ENCODE results near the gene SIK1. TPM values are rescaled to one million over a fixed set of nuclear protein-coding genes. Genes with fewer than 3 reads are reported as not detected.
"Not testable (repeated sequence)": the region's sequence is repeated elsewhere in the genome, so short reads cannot be mapped to it uniquely, and the experiment has no call there.

Gene SIK1
- total RNA-seq, result 4.9 TPM
- long read RNA-seq, result 0 reads

DNA sequence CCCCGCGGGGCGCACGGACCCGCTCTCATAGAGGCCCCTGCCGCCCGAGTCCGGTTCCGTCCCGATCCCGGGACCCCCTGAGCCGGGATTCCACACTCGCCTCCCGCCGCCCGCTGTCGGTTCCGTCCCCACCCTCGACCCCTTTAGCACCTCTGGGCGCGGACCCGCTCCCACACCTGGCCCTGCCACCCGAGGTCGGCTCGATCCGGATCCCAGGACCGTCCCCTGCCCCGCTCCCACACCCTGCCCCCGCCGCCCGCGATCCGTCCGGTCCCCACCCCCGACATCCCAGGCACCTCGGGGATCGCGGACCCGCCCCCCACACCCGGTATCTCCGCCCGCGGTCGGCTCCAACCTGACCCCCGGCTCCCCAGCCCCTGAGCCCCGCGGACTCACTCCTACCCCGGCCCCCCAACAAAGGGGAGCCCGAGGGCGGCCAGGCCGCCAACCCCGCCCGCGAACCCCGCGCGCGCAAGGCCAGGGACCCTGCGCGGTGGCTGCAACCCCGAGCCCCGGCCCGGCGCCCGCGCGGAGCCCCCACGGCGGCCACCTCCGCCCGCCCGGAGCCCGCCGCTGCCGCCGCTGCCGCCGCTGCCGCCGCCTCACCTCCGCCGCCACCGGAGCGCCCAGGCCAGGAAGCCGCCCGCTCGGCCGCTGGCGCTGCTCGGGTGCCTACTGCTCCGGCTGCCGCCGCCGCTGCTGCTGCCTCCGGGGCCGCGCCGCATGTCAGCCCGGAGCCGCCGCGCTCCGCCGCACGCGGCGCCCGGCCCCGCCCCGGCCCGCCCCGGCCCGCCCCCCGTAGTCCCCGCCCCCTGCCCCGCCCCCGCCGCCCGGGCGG is at the start of gene SIK1:
SIK1 (minus strand) TSS at position 728 of the 838 bp plus-strand sequence. CDS start 953 bp downstream, outside the sequence.
- DNase-seq (ENCODE audit: low spot score); intact Hi-C loops (cut with DNase I): not testable (repeated sequence)

DNA sequence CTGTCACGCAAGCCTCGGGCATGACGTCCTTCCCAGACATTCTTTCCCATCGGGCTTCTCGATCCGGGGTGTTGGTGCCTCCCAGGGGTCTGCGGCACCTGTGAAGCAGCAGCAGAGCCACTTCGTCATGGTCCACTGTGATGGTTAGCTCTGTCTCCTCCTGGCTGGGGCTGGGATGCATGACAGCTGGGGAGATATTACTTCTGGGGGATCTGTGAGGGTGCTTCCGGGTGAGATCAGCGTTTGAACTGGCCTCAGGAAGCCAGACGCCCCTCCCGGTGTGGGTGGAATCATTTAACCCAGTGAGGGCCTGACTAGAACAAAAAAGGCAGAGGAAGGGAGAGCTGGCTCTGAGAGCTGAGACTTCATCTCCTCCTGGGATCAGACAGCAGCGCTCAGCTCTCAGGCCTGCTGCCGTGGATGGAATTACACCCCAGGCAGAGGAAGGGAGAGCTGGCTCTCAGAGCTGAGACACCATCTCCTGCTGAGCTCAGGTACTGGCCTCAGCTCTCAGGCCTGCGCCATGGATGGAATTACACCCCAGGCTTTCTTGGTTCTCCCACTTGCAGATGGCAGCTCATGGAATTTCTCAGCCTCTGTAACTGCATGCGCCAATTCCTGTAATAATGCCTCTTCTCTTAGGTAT is 44.8 kb upstream of the SIK1 start:
- DNase-seq (ENCODE audit: low spot score); intact Hi-C loops (cut with DNase I): not testable (repeated sequence)

DNA sequence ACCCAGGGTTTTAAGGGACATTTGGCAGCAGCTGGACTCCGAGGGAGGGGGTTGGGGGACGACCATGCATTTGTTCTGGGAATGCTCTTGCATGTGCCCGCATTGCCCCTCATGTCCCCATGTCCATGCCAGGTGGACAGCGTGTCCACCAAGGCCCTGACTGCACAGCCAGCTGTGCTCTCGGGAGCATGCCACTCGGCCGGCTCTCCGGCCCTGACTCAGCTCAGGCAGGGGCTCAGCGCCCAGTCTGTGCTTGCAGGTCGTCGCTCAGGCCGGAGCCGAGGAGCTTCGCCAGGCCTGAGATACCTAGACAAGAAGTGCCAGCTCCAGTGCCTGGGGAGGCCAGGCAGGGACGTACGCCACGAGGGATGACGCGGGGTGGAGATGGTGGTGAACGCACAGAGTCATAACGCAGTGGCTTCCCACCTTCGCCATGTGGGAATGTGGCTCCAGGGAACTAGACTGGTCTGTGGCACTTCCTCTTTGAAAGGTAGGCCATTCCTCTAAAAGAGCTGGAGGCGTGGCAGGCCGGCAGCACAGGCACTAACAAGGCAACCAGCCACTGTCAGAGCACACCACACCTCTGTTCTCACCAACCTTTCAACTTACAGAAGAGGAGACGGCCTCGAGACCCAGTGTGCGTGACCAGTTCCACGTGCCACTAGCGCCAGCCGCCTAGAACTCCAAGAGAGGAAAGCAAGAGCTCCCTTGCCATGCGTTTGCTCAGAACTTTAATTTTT is 43.0 kb upstream of the SIK1 start:
- DNase-seq (ENCODE audit: low spot score); intact Hi-C loops (cut with DNase I): not testable (repeated sequence)

DNA sequence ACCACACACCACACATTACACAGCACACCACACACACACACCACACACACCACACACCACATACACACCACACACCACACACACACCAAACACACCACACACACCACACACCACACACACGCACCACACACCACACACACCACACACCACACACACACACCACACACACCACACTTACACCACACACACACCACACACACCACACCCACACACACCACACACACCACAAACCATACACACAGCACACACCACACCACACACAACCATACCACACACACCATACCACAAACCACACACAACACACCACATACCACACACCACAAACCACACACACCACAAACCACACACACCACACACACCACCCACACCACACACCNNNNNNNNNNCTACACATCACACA is 40.9 kb upstream of the SIK1 start:
- DNase-seq (ENCODE audit: low spot score), result no peak
- intact Hi-C loops (cut with DNase I), result no loop called here

DNA sequence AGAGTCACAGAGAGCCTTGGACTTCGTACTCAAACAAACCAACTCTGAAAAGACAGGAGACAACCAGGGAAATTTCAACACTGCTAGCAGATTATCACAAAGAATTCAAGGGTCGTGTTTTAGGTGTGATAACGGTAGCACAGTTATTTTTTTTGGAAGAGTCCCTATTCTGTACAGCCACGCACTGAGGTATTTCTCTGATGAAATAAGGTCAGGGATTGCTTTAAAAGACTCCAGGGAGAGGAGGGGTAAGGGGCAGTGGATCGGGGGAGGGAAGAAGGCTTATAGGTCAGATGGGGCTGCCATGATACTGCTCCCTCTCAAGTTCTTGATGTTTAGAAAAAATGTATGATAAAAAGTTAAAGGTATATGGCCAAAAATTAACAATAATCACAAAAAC is 38.2 kb upstream of the SIK1 start:
- intact Hi-C loops (cut with DNase I); DNase-seq (ENCODE audit: low spot score): not testable (repeated sequence)

DNA sequence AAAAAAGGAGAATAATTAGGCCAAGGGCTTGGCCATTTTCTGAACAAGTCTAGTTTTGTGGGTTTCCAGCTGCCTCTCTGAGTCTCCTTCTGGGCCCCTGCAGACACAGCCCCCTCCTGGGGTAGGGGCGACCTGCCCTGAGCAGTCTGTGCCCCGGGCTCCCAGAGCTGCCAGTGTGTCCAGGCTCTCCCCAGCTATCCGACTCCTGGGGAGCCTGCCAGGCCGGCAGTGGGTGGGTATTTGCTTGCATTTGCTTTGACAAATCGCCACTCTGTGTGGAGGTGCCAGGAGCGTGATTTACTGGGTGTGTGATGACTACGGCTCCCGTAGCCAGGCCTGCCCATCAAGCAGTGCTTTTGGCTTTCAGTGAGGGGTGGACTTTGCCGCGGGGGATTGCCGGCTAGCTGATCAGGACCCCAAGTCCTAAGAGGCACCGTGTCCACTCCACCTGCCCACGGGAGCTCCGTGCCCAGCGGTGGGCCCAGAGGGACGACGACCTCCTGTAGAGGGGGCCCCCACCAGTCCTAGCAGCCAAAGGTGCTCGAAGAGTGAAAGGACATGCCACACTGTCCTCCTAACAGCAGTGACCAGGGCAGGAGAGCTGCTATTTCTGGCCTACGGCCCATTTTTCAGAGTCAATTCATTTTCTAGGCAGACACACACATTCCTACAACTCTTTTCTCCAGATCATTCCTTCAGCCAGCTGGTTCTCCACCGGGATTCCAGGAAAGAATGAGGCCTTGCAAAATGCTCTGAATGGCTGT is 36.7 kb upstream of the SIK1 start:
- intact Hi-C loops (cut with DNase I); DNase-seq (ENCODE audit: low spot score): not testable (repeated sequence)

DNA sequence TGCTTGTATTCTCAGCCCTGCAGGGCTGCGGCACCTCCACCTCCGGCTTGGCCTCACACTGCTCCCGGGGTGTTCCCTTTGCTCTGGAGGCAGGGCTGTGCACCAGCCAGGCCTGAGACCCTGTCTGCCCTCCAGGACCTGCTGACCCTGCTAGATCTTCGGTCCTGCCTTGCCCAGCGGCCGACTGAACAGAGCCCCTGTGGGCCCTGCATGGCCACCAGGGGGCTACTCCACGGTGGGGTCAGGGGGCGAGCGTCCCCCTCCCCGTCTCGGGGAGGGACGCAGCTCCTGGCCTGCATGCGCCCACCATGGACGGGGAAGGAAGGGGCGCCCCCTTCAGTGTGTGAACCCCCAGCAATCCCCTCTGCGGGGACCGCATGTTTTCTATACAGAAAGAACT is 36.0 kb upstream of the SIK1 start:
- DNase-seq (ENCODE audit: low spot score); intact Hi-C loops (cut with DNase I): not testable (repeated sequence)

DNA sequence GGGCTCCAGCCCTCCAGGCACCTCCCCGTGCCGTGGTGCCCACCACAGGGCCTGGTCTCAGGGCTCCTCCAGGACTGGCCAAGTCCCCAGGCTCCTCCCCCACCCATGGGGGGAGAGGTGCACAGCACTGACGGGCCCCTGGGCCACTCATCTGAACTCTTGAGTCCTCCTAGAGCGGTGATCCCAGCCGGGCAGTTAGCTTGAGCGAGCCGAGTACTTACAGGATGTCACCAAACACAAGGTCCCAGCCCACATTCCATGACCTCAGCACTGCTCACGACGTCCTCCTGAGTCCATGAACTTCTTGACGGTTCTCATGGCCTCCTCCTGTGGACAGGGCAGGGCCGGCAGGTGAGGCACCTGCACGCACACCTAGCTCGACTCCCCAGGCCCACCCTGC is 33.5 kb upstream of the SIK1 start:
- intact Hi-C loops (cut with DNase I); DNase-seq (ENCODE audit: low spot score): not testable (repeated sequence)

DNA sequence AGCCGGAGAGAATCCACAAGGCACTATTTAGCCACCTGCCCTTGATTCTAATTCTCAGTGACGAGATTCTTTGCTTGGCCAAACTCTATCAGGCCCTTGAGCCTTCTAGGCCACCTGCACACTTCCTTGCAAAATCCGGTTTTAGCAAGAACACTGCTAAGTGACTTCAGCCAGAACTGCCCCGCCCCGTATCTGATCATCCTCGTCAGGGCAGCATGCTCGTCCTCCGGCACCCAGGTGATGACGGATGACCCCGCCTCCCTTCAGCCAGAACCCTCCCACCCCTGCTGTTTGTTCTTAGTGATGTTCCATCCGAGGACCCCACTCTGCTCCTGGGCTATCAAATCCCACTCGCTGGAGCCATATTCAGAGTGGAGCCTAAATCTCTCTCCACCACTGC is 32.1 kb upstream of the SIK1 start:
- DNase-seq (ENCODE audit: low spot score); intact Hi-C loops (cut with DNase I): not testable (repeated sequence)

DNA sequence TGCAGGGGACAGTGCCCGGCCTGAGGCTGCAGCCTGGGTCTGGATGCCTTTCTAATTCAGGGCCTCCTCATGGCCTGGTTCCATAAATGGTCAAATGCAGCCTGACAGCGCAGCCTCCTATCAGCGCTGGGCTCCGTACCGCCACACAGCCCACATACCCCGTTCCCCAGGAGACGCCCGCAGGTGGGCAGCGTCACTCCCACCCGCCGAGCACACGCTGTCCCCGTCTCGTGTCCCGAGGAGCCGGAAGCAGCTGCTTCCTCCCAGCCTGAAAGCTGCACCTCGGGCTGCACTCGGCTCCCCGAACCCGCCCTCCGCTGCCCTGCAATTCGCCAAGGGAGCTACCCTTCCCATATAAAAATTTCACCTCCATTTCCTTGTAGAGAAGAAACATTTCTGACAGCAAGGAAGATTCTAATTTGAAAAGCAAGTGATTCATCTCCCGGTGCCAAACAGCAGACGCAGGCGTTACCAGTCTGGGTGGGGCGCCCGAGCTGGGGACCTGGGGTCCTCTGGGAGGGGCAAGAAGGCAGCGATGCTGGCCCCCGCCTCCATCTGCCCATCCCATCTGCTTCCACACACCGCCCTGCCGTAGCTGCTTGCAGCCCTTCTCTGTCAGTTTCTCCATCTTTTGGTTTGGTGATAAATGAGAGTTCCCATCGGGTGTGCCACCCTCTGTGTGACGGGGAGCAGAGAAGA is 29.8 kb upstream of the SIK1 start:
- DNase-seq (ENCODE audit: low spot score); intact Hi-C loops (cut with DNase I): not testable (repeated sequence)

DNA sequence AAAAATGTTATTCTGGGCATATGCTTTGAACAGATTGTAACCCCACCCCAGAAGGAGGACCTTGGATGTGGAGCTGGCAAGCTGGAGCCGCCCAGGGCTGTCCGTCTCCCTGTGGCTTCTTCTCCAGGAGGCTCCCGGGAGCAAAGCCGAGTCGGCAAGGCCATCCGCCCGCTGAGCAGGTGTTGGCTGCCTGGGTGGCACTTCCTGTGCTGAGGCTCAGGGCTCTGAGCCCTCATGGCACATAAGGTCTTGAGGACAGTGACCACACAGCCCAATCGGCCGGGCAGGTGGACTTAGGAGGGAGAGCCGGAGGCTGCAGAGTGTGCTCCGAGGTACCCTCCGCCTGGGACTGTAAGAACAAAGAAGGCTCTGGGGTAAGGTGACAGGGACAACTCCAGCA is 28.8 kb upstream of the SIK1 start:
- DNase-seq (ENCODE audit: low spot score); intact Hi-C loops (cut with DNase I): not testable (repeated sequence)

DNA sequence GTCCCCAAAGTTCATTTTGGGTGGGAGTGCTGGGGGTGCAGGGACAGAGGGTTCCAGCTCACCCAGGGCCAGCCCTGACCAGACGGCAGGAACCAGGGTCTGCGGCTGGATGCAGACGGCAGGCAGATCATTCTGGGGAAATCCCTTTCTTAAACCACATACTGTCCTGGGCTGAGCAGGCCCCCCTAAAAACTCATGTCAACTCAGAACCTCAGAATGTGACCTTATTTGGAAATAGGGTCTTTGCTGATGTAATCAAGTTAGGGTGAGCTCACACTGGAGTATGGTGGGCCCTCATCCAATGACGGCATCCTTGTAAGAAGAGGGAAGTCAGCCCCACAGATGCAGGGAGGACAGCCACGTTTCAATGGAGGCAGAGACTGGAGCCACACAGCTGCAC is 27.2 kb upstream of the SIK1 start:
- intact Hi-C loops (cut with DNase I); DNase-seq (ENCODE audit: low spot score): not testable (repeated sequence)

DNA sequence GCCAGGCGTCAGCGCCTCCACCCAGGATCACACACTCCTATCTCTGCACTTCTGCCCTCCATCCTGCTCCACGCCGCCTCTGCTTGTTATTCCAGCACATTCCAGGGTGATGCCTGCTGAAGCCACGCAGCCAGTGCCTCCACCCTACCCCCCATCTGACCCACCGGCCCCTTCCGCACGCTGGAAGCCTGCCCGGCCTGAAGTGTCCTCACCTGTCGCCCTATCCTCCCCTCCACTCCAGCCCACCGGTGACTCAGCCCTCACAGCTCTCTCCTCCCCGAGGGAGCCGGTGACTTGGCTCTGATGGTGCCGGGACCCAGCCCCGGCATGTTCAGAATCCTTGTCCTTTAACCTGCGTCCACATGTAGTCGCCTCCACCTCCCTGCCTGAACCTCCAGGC is 24.9 kb upstream of the SIK1 start:
- DNase-seq (ENCODE audit: low spot score); intact Hi-C loops (cut with DNase I): not testable (repeated sequence)

DNA sequence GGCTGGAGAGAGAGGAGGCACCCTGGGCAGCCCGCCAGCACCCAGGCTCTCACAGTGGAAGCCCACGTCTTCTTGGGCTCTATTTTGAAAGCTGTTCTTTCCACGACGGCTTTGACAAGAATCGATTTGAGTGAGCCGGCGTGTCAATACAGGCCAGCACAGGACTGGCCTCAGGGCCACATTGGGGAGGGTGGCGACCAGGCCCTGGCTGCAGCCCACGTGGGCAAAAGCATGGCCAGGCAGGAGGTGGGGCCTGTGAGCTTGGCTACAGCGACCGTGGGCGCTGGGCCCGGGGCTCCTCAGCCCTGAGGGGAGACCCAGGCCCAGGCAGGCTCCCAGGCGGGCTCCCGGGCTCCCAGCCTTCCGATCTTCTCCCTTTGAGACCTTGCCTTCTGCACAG is 23.4 kb upstream of the SIK1 start:
- DNase-seq (ENCODE audit: low spot score); intact Hi-C loops (cut with DNase I): not testable (repeated sequence)

DNA sequence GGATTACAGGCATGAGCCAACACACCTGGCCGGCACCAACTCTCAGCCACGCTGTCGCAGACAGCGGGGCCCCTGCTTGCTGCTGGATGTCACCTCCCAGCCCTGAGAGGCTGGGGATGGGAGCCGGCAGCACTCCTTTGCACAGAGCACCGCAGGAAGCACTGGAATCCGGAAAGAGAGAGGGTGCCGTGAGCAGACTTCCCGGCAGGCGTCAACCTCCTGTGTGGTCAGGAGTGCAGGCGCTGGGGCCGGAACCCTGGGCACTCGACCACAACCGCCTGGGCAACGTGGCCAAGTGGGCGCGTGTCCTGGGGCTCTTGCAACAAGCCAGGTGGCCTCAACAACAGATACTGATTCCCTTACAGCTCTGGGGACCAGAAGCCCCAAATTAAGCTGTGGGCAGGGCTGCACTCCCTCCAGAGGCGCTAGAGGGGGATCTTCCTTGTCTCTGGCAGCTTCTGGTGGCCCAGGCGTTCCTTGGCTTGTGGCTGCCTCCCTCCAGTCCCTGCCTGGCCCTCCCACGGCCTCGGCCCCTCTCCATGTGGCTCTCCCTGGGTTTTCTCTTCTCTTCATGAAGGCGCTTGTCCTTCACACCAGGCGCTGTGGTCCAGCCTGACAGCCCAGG is 20.5 kb upstream of the SIK1 start:
- DNase-seq (ENCODE audit: low spot score); intact Hi-C loops (cut with DNase I): not testable (repeated sequence)

DNA sequence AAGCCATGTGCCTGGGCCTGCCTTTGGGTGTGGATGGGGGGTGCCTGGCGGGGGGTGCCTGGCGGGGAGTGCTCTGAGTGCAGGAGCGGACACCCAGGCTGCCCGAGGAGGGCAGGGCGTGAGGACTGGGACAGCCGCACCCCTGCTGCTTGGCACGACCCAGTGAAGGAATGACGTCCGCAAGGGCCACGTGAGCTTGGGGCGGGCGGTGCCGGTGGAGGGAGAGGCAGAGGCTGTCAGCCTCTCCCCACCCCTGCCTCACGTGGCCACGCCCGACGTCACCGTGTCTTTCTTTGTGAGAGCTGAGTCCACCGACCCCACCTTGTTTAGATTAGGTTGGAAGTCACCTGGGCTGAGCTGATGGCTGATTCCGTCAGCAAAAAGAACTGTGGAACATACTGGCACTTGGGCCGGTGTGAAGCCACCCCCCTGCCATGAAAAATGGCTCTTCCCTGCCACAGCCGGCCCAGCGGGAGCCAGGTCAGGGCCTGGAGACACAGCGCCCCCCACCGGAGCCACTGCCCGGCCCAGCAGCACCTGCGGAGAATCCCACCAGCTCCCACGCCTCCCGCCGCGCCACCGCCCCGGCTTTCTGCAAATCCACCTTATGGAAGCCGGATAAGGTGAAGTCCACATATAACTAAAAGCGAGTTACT is 19.5 kb upstream of the SIK1 start:
- intact Hi-C loops (cut with DNase I); DNase-seq (ENCODE audit: low spot score): not testable (repeated sequence)

DNA sequence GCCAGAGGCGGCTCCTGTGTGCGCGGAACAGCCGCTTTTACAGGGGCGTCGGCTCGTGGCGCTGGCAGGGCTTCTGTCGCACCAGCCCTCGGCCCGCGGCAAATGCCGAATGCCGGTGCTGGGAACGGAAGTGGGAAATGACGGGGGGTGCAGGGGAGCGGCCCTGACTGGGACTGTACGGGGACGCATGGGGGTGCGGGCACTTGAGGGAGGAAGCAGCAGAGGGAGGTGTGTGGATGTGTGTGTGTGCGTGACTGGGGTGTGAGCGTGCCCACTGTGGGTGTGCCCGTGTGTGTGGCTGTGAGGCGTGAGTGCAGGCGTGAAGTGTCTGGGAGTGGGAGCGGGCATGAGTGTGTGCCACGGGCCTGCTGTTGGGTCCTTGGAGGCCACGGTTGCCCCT is 17.6 kb upstream of the SIK1 start:
- intact Hi-C loops (cut with DNase I); DNase-seq (ENCODE audit: low spot score): not testable (repeated sequence)

DNA sequence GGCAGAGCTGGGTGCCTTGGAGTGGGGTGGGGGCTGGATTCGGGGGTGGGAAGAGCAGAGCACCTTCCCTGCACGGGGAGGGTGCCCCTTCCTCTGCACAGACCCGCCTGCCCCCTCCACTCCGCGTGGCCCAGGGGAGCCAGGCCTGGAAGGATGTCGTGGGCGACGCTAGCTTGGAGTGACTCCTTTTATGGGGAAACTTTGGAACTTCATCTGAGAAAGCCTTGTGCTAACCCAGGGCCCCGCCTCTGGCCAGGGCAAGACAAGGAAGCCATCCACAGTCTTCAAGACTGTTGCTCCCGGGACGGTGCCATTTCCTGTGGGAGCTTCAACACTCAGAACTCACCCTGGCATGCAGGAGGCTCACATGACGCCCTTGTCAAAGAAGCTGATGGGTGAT is 15.6 kb upstream of the SIK1 start:
- DNase-seq (ENCODE audit: low spot score); intact Hi-C loops (cut with DNase I): not testable (repeated sequence)
